Uterus (tissue), 4 donors: ENCODE results near the gene STXBP5. TPM values are rescaled to one million over a fixed set of nuclear protein-coding genes. Genes with fewer than 3 reads are reported as not detected.

Experiments used
- DNase-seq, 2 donors: peaks; one replicate each; pipeline ENCODE4 v3.0.0-alpha.2; 2019 to 2020
- H3K27ac ChIP-seq, 2 donors: fragments of 200-600 bp; sonication (generic); 1 replicate in 1 of 2; 2 replicates in 1 of 2; pipeline ENCODE4 v1.5.1; 2016 to 2018
- H3K27me3 ChIP-seq, 2 donors: fragments of 200-600 bp; sonication (generic); one replicate each; pipeline ENCODE4 v1.5.1; 2018 to 2019; ENCODE audit warnings: control low read depth in 1 of 2
- H3K36me3 ChIP-seq, 2 donors: fragments of 200-600 bp; sonication (generic); one replicate each; pipeline ENCODE4 v1.5.1; 2019; ENCODE audit warnings: control low read depth in 1 of 2
- H3K4me1 ChIP-seq, 2 donors: fragments of 200-600 bp; sonication (generic); one replicate each; pipeline ENCODE4 v1.5.1; 2018 to 2019; ENCODE audit warnings: control low read depth in 1 of 2
- H3K4me3 ChIP-seq, 2 donors: fragments of 200-600 bp; sonication (generic); 1 replicate in 1 of 2; 2 replicates in 1 of 2; pipeline ENCODE4 v1.5.1; 2018 to 2019; ENCODE audit warnings: mild to moderate bottlenecking in 1 of 2
- H3K9me3 ChIP-seq, 2 donors: fragments of 200-600 bp; sonication (generic); one replicate each; pipeline ENCODE4 v1.5.1; 2019; ENCODE audit warnings: control low read depth in 1 of 2
- POLR2A ChIP-seq, 2 donors: fragments of 450-650 bp; IDR thresholded peaks; one replicate each; pipeline ENCODE4 v1.6.1; 2016; ENCODE audit warnings: antibody characterized with exemption in 2 of 2, mild to moderate bottlenecking in 1 of 2, moderate library complexity in 1 of 2
- intact Hi-C: fragments of 100-400 bp; cut with DNase I; formaldehyde crosslinking; loops from one replicate; pipeline ENCODE4 v1.15.1; 2023; ENCODE audit warnings: low total_unique reads
- total RNA-seq, 4 donors: library from RNA; depleted of rRNA in 3 of 4; stranded (reverse); fragments of >200 nt in 3 of 4; gene quantifications; one replicate each; pipeline versions ENCODE4 v1.1.0 to v1.2.4, GENCODE V29; 2014 to 2023
- TF ChIP-seq, protein P1 (sequence below), 4 experiments: fragments of 200-600 bp in 2 of 4; fragments of 450-650 bp in 2 of 4; sonication (generic) in 2 of 4; IDR thresholded peaks; one replicate each; pipeline ENCODE4 v1.5.1; 2016 to 2019; ENCODE audit warnings: antibody characterized with exemption in 4 of 4, mild to moderate bottlenecking in 2 of 4, moderate library complexity in 1 of 4
- donor health status: DM: yes; HTN: yes; CAD: no.

Gene STXBP5
- total RNA-seq, 4 donors from 2014 or later = 28.9 to 80.2 (median 36.9) TPM

- H3K27me3 ChIP-seq = no peaks in the 10 kb centered on the region
- no peak overlapping the region for H3K4me3 ChIP-seq
- H3K4me1 ChIP-seq = no peaks in the 10 kb centered on the region
- intact Hi-C loops = no loop called here
- no peak overlapping the region for H3K27ac ChIP-seq
- H3K9me3 ChIP-seq = no peaks in the 10 kb centered on the region
- no peak for DNase-seq
- no peaks in the 10 kb centered on the region for H3K36me3 ChIP-seq
- TF ChIP-seq, protein P1, sequence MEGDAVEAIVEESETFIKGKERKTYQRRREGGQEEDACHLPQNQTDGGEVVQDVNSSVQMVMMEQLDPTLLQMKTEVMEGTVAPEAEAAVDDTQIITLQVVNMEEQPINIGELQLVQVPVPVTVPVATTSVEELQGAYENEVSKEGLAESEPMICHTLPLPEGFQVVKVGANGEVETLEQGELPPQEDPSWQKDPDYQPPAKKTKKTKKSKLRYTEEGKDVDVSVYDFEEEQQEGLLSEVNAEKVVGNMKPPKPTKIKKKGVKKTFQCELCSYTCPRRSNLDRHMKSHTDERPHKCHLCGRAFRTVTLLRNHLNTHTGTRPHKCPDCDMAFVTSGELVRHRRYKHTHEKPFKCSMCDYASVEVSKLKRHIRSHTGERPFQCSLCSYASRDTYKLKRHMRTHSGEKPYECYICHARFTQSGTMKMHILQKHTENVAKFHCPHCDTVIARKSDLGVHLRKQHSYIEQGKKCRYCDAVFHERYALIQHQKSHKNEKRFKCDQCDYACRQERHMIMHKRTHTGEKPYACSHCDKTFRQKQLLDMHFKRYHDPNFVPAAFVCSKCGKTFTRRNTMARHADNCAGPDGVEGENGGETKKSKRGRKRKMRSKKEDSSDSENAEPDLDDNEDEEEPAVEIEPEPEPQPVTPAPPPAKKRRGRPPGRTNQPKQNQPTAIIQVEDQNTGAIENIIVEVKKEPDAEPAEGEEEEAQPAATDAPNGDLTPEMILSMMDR (IDR thresholded peaks at IDR 0.05) = no peak
- no peak for TF ChIP-seq POLR2A (IDR thresholded peaks at IDR 0.05)
Observed at GRCh38 chr6:147421903-147422302, 217.7 kb downstream of the STXBP5 start.

DNA sequence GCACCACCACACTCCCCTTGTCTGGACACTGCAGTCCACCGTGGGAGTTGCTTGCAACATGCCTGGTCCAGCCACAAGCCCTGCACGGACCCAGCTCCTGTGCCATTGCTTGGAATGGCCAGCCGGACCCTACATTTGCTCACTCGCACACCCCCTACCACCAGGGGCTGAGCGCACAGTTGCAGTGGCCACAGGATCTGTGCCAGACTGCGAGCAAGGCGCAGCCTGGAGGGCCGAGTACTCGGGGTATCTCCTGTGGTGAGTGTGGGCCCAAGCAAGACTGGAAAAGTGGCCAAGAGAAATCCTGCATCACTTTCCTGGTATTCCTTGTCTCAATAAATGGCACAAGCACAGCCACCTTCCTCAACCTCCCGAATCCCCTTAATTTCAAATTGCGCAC lies 218.9 kb downstream of the STXBP5 start:
- intact Hi-C loops = no loop called here
- H3K9me3 ChIP-seq = no peaks in the 10 kb centered on the region
- no peaks in the 10 kb centered on the region for H3K4me1 ChIP-seq
- TF ChIP-seq POLR2A (IDR thresholded peaks at IDR 0.05) = no peak
- TF ChIP-seq, protein P1 (IDR thresholded peaks at IDR 0.05) = no peak
- DNase-seq = no peak
- H3K4me3 ChIP-seq = no peak overlapping the region
- no peak overlapping the region for H3K27ac ChIP-seq
- H3K27me3 ChIP-seq = no peaks in the 10 kb centered on the region
- H3K36me3 ChIP-seq = no peaks in the 10 kb centered on the region

DNA sequence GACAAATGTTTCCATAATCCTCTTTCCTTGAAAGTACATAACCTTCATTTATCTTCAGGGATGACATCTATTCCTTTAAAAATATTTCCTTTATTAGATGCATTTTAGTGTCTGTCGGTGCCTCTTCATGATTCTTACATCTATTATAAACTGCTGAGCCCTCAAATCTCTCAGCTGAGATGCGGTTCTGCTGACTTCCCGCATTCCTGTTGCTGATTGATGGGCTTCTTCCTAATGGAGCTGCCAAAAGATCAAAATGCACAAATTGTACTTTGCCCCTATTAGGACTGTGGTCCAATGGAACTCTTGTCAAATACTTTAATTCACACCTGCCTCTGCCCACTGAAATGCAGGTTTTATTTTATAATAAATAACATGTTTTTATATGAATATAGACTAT lies 225.6 kb downstream of the STXBP5 start:
- intact Hi-C loops = no loop called here
- Histone ChIP-seq H3K4me1 (no peaks in the 10 kb centered on the region), H3K36me3 (no peaks in the 10 kb centered on the region), H3K4me3 (no peak overlapping the region), H3K27me3 (no peaks in the 10 kb centered on the region), H3K9me3 (no peaks in the 10 kb centered on the region), H3K27ac (no peak overlapping the region)
- no peak for TF ChIP-seq POLR2A (IDR thresholded peaks at IDR 0.05)
- TF ChIP-seq, protein P1 (IDR thresholded peaks at IDR 0.05) = no peak
- DNase-seq = no peak

DNA sequence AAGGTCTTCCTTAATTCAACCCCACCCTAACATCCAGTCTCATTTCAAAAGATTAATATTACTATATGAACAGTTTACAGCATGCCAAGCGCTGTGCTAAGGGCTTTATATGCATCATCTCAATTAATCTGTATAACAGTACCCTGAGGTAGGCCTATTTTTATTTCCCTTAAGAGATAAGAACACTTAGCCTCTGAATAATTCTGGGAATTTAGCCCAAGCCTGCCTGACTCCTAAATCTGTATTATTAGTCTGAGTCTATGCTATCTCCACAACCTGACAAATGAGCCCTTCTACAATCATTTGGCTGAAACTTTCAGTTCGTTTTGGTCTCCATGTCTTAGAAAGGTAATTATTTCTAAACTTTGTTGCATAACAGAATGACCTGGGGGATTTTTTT lies 226.6 kb downstream of the STXBP5 start:
- no peak overlapping the region for H3K27ac ChIP-seq

GRCh38 chr6:147434076-147434475 lies 229.9 kb downstream of the STXBP5 start:
- no peak overlapping the region for H3K27ac ChIP-seq
- H3K9me3 ChIP-seq = no peaks in the 10 kb centered on the region
- no peak for TF ChIP-seq POLR2A (IDR thresholded peaks at IDR 0.05)
- TF ChIP-seq, protein P1 (IDR thresholded peaks at IDR 0.05) = no peak
- H3K4me3 ChIP-seq = no peak overlapping the region
- H3K4me1 ChIP-seq = no peaks in the 10 kb centered on the region
- H3K27me3 ChIP-seq = no peaks in the 10 kb centered on the region
- intact Hi-C loops = no loop called here
- DNase-seq = no peak
- H3K36me3 ChIP-seq = no peaks in the 10 kb centered on the region

More for the DNA sequence above, 226.6 kb downstream of the STXBP5 start:
- TF ChIP-seq POLR2A (IDR thresholded peaks at IDR 0.05) = no peak
- TF ChIP-seq, protein P1 (IDR thresholded peaks at IDR 0.05) = no peak
- no peak for DNase-seq
- intact Hi-C loops = no loop called here
- H3K27me3 ChIP-seq = no peaks in the 10 kb centered on the region
- H3K36me3 ChIP-seq = no peaks in the 10 kb centered on the region
- H3K4me1 ChIP-seq = no peaks in the 10 kb centered on the region
- no peaks in the 10 kb centered on the region for H3K9me3 ChIP-seq
- H3K4me3 ChIP-seq = no peak overlapping the region
